Measurements from ENCODE around the gene SASH1.
"Not testable (repeated sequence)": the region's sequence is repeated elsewhere in the genome, so short reads cannot be mapped to it uniquely, and the experiment has no call there.

The SASH1 gene

GRCh38 chr6:148383658-148384368 lies 41.2 kb downstream of the SASH1 start:
- in situ Hi-C loops (cut with MboI; ENCODE audit: low pct_unique_long_range_greater_than_20kb, low sequenced_read_pairs, unreplicated experiment), result no loop called here
- no peak for TF ChIP-seq CTCF (IDR thresholded peaks at IDR 0.05; ENCODE audit: extremely low read depth, insufficient read depth, missing control alignments)
- no peak for DNase-seq (ENCODE audit: low spot score)

GRCh38 chr6:148385379-148385778 lies 42.7 kb downstream of the SASH1 start:
- in situ Hi-C loops (cut with MboI; ENCODE audit: low pct_unique_long_range_greater_than_20kb, low sequenced_read_pairs, unreplicated experiment), result no loop called here
- no peak for DNase-seq (ENCODE audit: low spot score)
- TF ChIP-seq CTCF (IDR thresholded peaks at IDR 0.05; ENCODE audit: extremely low read depth, insufficient read depth, missing control alignments), result no peak

DNA sequence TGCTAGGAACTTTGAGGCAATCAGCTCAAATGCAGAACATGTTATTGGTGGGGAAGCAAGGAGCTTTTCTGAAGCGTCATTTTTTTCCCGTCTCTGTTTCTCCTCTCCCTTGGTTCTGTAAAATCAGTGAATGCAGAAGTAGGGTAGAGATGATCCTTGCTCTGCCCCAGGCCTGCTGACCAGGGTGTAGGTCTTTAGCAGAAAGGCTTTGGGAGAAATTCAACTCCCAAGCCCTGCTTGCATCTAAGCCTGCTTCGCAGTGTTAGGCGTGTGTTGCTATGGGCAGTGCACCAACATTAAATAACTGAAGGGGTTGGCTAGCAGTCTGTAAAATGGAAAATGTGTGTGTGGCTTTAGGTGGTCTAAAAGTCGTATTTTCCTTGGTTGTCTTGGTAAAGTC lies 45.9 kb downstream of the SASH1 start:
- TF ChIP-seq CTCF (IDR thresholded peaks at IDR 0.05; ENCODE audit: extremely low read depth, insufficient read depth, missing control alignments), result no peak
- in situ Hi-C loops (cut with MboI; ENCODE audit: low pct_unique_long_range_greater_than_20kb, low sequenced_read_pairs, unreplicated experiment), result no loop called here
- no peak for DNase-seq (ENCODE audit: low spot score)

GRCh38 chr6:148389086-148389485 lies 46.4 kb downstream of the SASH1 start:
- no peak for DNase-seq (ENCODE audit: low spot score)
- TF ChIP-seq CTCF (IDR thresholded peaks at IDR 0.05; ENCODE audit: extremely low read depth, insufficient read depth, missing control alignments), result no peak
- in situ Hi-C loops (cut with MboI; ENCODE audit: low pct_unique_long_range_greater_than_20kb, low sequenced_read_pairs, unreplicated experiment), result no loop called here

- no peak for TF ChIP-seq CTCF (IDR thresholded peaks at IDR 0.05; ENCODE audit: extremely low read depth, insufficient read depth, missing control alignments)
- in situ Hi-C loops (cut with MboI; ENCODE audit: low pct_unique_long_range_greater_than_20kb, low sequenced_read_pairs, unreplicated experiment), result no loop called here
- no peak for DNase-seq (ENCODE audit: low spot score)
Observed at GRCh38 chr6:148389917-148390316, 47.3 kb downstream of the SASH1 start.

GRCh38 chr6:148392127-148392526 lies 49.5 kb downstream of the SASH1 start:
- in situ Hi-C loops (cut with MboI; ENCODE audit: low pct_unique_long_range_greater_than_20kb, low sequenced_read_pairs, unreplicated experiment); DNase-seq (ENCODE audit: low spot score): not testable (repeated sequence)

- no peak for TF ChIP-seq CTCF (IDR thresholded peaks at IDR 0.05; ENCODE audit: extremely low read depth, insufficient read depth, missing control alignments)
- DNase-seq (ENCODE audit: low spot score), result no peak
- in situ Hi-C loops (cut with MboI; ENCODE audit: low pct_unique_long_range_greater_than_20kb, low sequenced_read_pairs, unreplicated experiment), result no loop called here
Observed at GRCh38 chr6:148392671-148393070, 50.0 kb downstream of the SASH1 start.
